ENCODE data around the gene TCF12.

TCF12 gene

GRCh38 chr15:56906766-56907165, 11.7 kb upstream of the TCF12 start:
- TF ChIP-seq EZH2 (IDR thresholded peaks at IDR 0.05; ENCODE audit: borderline replicate concordance, low read length) (no peak), CTCF (IDR thresholded peaks at IDR 0.05; ENCODE audit: low read length) (no peak)
- peak overlapping the region; percentile 11; the same call in 1 of the 2 replicates for H3K4me2 ChIP-seq (ENCODE audit: low read length)
- no peaks in the 10 kb centered on the region for H3K27me3 ChIP-seq (ENCODE audit: insufficient read depth, low read length)
- no peak overlapping the region for H3K4me3 ChIP-seq (ENCODE audit: low read depth, low read length, poor library complexity, severe bottlenecking)
- H3K9me2 ChIP-seq (ENCODE audit: low read depth, low read length), result no peaks in the 10 kb centered on the region
- H3K4me1 ChIP-seq (ENCODE audit: insufficient read depth, low read length, severe bottlenecking), result peaks cover 13% of the 10 kb centered on the region
- H3K79me2 ChIP-seq (ENCODE audit: insufficient read depth, low read length), result no peaks in the 10 kb centered on the region
- no peaks in the 10 kb centered on the region for H3K9me3 ChIP-seq (ENCODE audit: low read length)
- H3K27ac ChIP-seq (ENCODE audit: low read depth, low read length, poor library complexity, severe bottlenecking), result no peak overlapping the region
- H3F3A ChIP-seq (ENCODE audit: insufficient read depth, low read length), result no peaks in the 10 kb centered on the region
- no peaks in the 10 kb centered on the region for H4K20me1 ChIP-seq (ENCODE audit: insufficient read depth, low read length)
- H2AFZ ChIP-seq (ENCODE audit: low read length), result no peak overlapping the region
- H3K36me3 ChIP-seq (ENCODE audit: insufficient read depth, low read length), result no peaks in the 10 kb centered on the region
- H3K9ac ChIP-seq (ENCODE audit: low read length), result no peak overlapping the region

GRCh38 chr15:56910801-56911200, 7.6 kb upstream of the TCF12 start:
- Histone ChIP-seq H3K9me2 (ENCODE audit: low read depth, low read length) (no peaks in the 10 kb centered on the region), H3K27ac (ENCODE audit: low read depth, low read length, poor library complexity, severe bottlenecking) (no peak overlapping the region), H3K4me2 (ENCODE audit: low read length) (no peak overlapping the region), H3F3A (ENCODE audit: insufficient read depth, low read length) (no peaks in the 10 kb centered on the region), H3K4me1 (ENCODE audit: insufficient read depth, low read length, severe bottlenecking) (peaks cover 13% of the 10 kb centered on the region), H2AFZ (ENCODE audit: low read length) (no peak overlapping the region), H3K79me2 (ENCODE audit: insufficient read depth, low read length) (no peaks in the 10 kb centered on the region), H3K9me3 (ENCODE audit: low read length) (no peaks in the 10 kb centered on the region), H3K27me3 (ENCODE audit: insufficient read depth, low read length) (no peaks in the 10 kb centered on the region), H3K36me3 (ENCODE audit: insufficient read depth, low read length) (peaks cover under 1% of the 10 kb centered on the region; the same call in 1 of the 2 replicates), H4K20me1 (ENCODE audit: insufficient read depth, low read length) (no peaks in the 10 kb centered on the region), H3K4me3 (ENCODE audit: low read depth, low read length, poor library complexity, severe bottlenecking) (no peak overlapping the region), H3K9ac (ENCODE audit: low read length) (no peak overlapping the region)
- no peak for TF ChIP-seq EZH2 (IDR thresholded peaks at IDR 0.05; ENCODE audit: borderline replicate concordance, low read length)
- TF ChIP-seq CTCF (IDR thresholded peaks at IDR 0.05; ENCODE audit: low read length), result no peak

GRCh38 chr15:56913241-56913640, 5.2 kb upstream of the TCF12 start:
- Histone ChIP-seq H3K4me1 (ENCODE audit: insufficient read depth, low read length, severe bottlenecking) (peaks cover 14% of the 10 kb centered on the region), H3K27ac (ENCODE audit: low read depth, low read length, poor library complexity, severe bottlenecking) (no peak overlapping the region), H2AFZ (ENCODE audit: low read length) (no peak overlapping the region), H3K9ac (ENCODE audit: low read length) (no peak overlapping the region), H3K4me3 (ENCODE audit: low read depth, low read length, poor library complexity, severe bottlenecking) (no peak overlapping the region), H3F3A (ENCODE audit: insufficient read depth, low read length) (no peaks in the 10 kb centered on the region), H4K20me1 (ENCODE audit: insufficient read depth, low read length) (no peaks in the 10 kb centered on the region), H3K9me2 (ENCODE audit: low read depth, low read length) (no peaks in the 10 kb centered on the region), H3K79me2 (ENCODE audit: insufficient read depth, low read length) (no peaks in the 10 kb centered on the region), H3K27me3 (ENCODE audit: insufficient read depth, low read length) (no peaks in the 10 kb centered on the region), H3K9me3 (ENCODE audit: low read length) (no peaks in the 10 kb centered on the region), H3K4me2 (ENCODE audit: low read length) (no peak overlapping the region), H3K36me3 (ENCODE audit: insufficient read depth, low read length) (peaks cover 5% of the 10 kb centered on the region; the same call in 1 of the 2 replicates)
- TF ChIP-seq CTCF (IDR thresholded peaks at IDR 0.05; ENCODE audit: low read length) (no peak), EZH2 (IDR thresholded peaks at IDR 0.05; ENCODE audit: borderline replicate concordance, low read length) (no peak)
